BJ (cell line): Measurements from ENCODE around the gene PHF24. TPM values are rescaled to one million over a fixed set of nuclear protein-coding genes. Genes with fewer than 3 reads are reported as not detected.

ENCODE experiments used
- CTCF ChIA-PET: fragments of 350-600 bp; formaldehyde crosslinking; extraction: SDS; loops from one replicate; lab custom pipeline; 2021; ENCODE audit warnings: antibody characterized with exemption, inconsistent platforms; lab: Yijun Ruan, JAX
- POLR2A ChIA-PET: fragments of 300-600 bp; sonication (Branson Sonifier 250); formaldehyde crosslinking; extraction: SDS; loops from one replicate; lab custom pipeline; 2021; ENCODE audit warnings: antibody characterized with exemption; lab: Charles Lee
- DNase-seq: peaks from one replicate; pipeline ENCODE4 v3.0.0-alpha.2; 2011; ENCODE audit warnings: low read depth
- H3K27me3 ChIP-seq: 2 replicates; pipeline ENCODE4 v1.6.0; 2011; ENCODE audit warnings: low read length; ENCODE audit not compliant: control insufficient read depth, insufficient read depth
- H3K36me3 ChIP-seq: 2 replicates; pipeline ENCODE4 v1.5.1; 2011; ENCODE audit warnings: low read length; ENCODE audit not compliant: control insufficient read depth, insufficient read depth
- H3K4me3 ChIP-seq: 2 replicates; pipeline ENCODE4 v1.5.1; 2011; ENCODE audit warnings: low read depth, mild to moderate bottlenecking, control low read depth, low read length
- polyA plus RNA-seq: library from polyadenylated mRNA; depleted of rRNA; stranded (reverse); fragments of >200 nt; gene quantifications from 2 replicates; pipeline ENCODE4 v1.2.3, GENCODE V29; 2011
- TF ChIP-seq, protein P1 (sequence below): IDR thresholded peaks from 2 replicates; pipeline ENCODE4 v1.5.1; 2011; ENCODE audit warnings: low read depth, mild to moderate bottlenecking, control low read depth, inconsistent platforms, low read length, moderate library complexity; ENCODE audit not compliant: insufficient read depth

PHF24 gene
- polyA plus RNA-seq, 1 experiment = 0.09 TPM

DNA sequence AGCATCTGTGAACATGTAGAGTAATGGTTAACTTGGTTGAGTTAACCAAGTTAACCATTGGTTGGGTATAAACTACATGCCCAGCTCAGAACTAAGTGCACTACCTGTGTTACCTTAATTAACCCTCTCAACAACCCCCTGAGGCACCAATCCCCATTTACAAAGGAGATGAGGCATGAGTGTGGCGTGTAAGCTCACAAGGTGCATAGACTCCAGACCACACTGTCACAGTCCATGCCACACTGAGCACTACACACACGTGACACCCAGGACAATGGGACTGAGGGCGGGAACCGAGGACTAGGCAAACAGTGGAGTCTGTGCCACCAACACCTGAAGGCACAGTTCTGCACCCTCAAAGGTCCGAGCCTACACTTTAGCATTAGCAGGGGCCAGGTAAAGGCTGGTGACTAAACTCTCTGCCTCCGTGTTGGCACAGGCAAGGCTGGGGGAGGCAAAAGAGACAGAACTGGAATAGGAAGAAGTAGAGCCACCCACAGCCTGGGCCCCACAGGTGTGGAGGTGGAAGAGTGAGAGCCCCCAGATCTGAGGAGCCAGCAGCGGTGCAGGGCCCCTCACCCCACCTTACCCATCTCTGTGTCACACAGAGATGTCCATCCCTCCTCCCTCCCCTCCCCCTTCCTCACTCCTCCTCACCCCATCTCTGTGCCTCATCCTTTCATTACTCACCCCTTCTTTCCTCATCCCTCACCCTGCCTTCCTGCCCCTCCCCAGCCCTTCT is 29.2 kb downstream of the PHF24 start:
- POLR2A ChIA-PET = no interaction called here
- TF ChIP-seq, protein P1, sequence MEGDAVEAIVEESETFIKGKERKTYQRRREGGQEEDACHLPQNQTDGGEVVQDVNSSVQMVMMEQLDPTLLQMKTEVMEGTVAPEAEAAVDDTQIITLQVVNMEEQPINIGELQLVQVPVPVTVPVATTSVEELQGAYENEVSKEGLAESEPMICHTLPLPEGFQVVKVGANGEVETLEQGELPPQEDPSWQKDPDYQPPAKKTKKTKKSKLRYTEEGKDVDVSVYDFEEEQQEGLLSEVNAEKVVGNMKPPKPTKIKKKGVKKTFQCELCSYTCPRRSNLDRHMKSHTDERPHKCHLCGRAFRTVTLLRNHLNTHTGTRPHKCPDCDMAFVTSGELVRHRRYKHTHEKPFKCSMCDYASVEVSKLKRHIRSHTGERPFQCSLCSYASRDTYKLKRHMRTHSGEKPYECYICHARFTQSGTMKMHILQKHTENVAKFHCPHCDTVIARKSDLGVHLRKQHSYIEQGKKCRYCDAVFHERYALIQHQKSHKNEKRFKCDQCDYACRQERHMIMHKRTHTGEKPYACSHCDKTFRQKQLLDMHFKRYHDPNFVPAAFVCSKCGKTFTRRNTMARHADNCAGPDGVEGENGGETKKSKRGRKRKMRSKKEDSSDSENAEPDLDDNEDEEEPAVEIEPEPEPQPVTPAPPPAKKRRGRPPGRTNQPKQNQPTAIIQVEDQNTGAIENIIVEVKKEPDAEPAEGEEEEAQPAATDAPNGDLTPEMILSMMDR = no peak
- Histone ChIP-seq H3K27me3 (no peaks in the 10 kb centered on the region; the same call in 1 of the 2 replicates), H3K4me3 (no peak overlapping the region), H3K36me3 (no peaks in the 10 kb centered on the region)
- no peak for DNase-seq
- CTCF ChIA-PET = no interaction called here

- no peaks in the 10 kb centered on the region for H3K27me3 ChIP-seq
- H3K4me3 ChIP-seq = peak overlapping the region; percentile 40
- no peak for DNase-seq
- H3K36me3 ChIP-seq = no peaks in the 10 kb centered on the region
- ChIA-PET CTCF (interaction anchor here (0.5 to 1.0 kb wide), 3 partner anchors 16 to 90 kb away, joined by 3 read pairs; no protein-coding TSS in a partner anchor), POLR2A (no interaction called here)
- TF ChIP-seq, protein P1 = no peak
Measured at GRCh38 chr9:34988218-34989002, 30.3 kb downstream of the PHF24 start.

DNA sequence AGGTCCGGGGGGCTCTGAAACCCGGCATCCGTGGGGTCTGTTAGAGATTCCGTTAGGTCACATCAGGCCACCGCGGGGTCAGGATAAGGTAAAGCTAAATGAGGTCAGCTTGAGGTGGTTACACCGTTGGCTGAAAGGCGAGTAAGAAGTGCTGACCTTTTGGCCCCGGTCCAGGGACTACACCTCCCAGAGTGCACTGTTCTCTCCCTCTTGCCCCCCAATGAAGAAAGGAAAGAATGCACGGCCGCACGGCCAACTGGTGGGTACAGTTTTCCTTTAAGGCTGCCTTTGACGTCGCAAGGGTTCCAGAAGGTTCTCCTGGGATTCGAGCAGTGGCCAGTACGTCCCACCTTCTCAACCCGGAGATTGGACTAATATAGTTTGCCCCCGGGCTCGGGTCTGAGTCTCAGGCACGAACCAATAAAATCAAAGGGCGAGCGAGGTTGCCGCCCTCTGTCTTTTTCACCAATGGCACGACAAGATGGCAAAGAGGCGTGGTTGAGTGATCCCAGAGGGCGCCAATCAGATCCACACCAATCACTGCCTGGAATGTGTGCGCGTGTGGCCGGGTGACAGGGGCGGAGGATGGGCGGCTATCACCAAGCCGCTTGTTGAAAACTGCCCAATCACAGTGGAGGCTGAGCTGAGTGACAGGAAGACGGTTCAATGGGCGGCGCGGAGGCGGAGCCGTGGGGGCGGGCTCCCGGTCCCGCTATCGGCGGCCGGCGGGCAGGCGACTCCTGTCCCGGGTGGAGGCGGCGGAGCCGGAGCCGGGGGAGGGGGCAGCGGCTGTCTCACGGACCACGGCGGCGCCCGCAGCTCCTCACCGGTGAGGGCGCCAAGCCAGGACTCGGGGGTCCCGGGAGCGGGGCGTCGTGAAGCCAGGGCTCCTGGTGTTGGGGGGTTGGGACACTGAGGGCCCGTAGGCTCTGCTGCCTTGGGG is 31.2 kb downstream of the PHF24 start, which contains the start of gene DNAJB5:
Gene DNAJB5 (plus strand): TSS at position 743 of the 943 bp plus-strand sequence. CDS start 886 bp downstream, outside the sequence.
- CTCF ChIA-PET = interaction anchor here (1.0 to 2.0 kb wide), 6 partner anchors 17 to 105 kb away, joined by 3 to 7 read pairs (median 4); partner anchors contain the start of gene FANCG

DNA sequence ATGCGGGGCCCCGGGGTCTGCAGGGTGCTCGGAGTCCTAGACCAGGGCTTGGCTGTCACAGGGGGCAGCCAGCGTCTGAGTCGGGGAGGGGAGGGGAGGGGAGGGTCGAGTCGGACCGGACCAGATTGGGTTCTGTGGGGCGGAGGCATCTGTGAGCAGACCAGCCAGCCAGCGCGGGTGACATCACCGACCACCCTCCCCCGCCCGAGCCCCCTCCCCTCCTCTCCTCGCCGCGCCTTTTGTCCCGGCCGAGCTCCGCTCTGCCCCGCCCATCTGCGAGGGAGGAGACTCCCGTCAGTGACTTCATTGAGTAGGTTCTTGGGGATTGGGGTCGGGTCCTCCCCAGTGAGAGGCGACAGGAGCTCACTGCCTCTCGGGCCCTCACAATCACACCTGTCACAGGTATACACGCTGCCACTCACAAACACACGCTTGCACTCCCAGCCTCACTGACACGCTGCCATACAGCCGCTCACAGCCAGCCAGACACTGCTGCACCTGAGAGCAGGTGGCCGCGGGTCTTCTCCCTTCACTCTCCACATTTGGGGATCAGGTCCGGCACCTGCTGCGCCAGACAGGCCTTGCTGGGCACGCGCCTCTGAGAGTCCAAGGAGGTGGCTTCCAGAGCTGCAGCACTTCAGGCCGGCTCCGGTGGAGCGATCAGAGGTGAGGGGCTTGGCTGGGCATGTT is 32.0 kb downstream of the PHF24 start:
- TF ChIP-seq, protein P1 = no peak
- Histone ChIP-seq H3K27me3 (no peaks in the 10 kb centered on the region), H3K4me3 (peak overlapping the region; percentile 91), H3K36me3 (no peaks in the 10 kb centered on the region)
- ChIA-PET POLR2A (no interaction called here), CTCF (interaction anchor here (1.0 to 2.0 kb wide), 4 partner anchors 61 to 105 kb away, joined by 3 to 7 read pairs (median 4); partner anchors contain the start of gene FANCG)
- no peak for DNase-seq

More for the DNA sequence above, 31.2 kb downstream of the PHF24 start, which contains the start of gene DNAJB5:
- H3K27me3 ChIP-seq = no peaks in the 10 kb centered on the region
- peak within 1 kb of the TSS; percentile 91 for H3K4me3 ChIP-seq
- H3K36me3 ChIP-seq = no peaks in the 10 kb centered on the region
- peak; percentile 99 for DNase-seq
- POLR2A ChIA-PET = no interaction called here
- TF ChIP-seq, protein P1 = no peak
